ENCODE data around the gene GPANK1. TPM values are rescaled to one million over a fixed set of nuclear protein-coding genes. Genes with fewer than 3 reads are reported as not detected.
A peak's percentile ranks its signal among the peaks of the same experiment; 100 is the strongest.

The GPANK1 gene
- total and polyA plus RNA-seq, 2 of the 13 experiments (the other 11 are each of a cell fraction or from before 2014, with no cell fraction given): 15.4 to 22.8 TPM

- TF ChIP-seq ZNF574 (CRISPR knock-in tag; IDR thresholded peaks at IDR 0.05) (0 out of 2 replicates have a peak, but pooled peaks have one; percentile 12), PAXIP1 (CRISPR knock-in tag; conservative IDR thresholded peaks at IDR 0.05) (peak; percentile 16), ZFP36L2 (CRISPR knock-in tag; IDR thresholded peaks at IDR 0.05) (no peak), ZNF703 (CRISPR knock-in tag; IDR thresholded peaks at IDR 0.05; ENCODE audit: borderline replicate concordance) (0 out of 2 replicates have a peak, but pooled peaks have one; percentile 2), RBM22 (optimal IDR thresholded peaks at IDR 0.05; ENCODE audit: low read length) (no peak), ZNF605 (CRISPR knock-in tag; IDR thresholded peaks at IDR 0.05) (peak; percentile 58), ZNF749 (CRISPR knock-in tag; IDR thresholded peaks at IDR 0.05; ENCODE audit: borderline replicate concordance) (no peak), ZNF414 (CRISPR knock-in tag; IDR thresholded peaks at IDR 0.05) (no peak), ZNF276 (CRISPR knock-in tag; IDR thresholded peaks at IDR 0.05; ENCODE audit: low read depth) (0 out of 2 replicates have a peak, but pooled peaks have one; percentile 52), DNMT3B (CRISPR knock-in tag; conservative IDR thresholded peaks at IDR 0.05) (no peak; the same call in 1 of the 2 replicates), GATAD1 (CRISPR knock-in tag; IDR thresholded peaks at IDR 0.05) (no peak), ZNF256 (CRISPR knock-in tag; conservative IDR thresholded peaks at IDR 0.05) (no peak), ZBTB7B (CRISPR knock-in tag; IDR thresholded peaks at IDR 0.05) (peak; percentile 95), ZNF614 (CRISPR knock-in tag; IDR thresholded peaks at IDR 0.05; ENCODE audit: borderline replicate concordance) (no peak), KDM1A (CRISPR knock-in tag; IDR thresholded peaks at IDR 0.05) (no peak), PATZ1 (CRISPR knock-in tag; IDR thresholded peaks at IDR 0.05) (peak; percentile 56), NR2C2 (CRISPR knock-in tag; IDR thresholded peaks at IDR 0.05; ENCODE audit: borderline replicate concordance) (peak; percentile 76; the same call in 1 of the 2 replicates), ISL2 (CRISPR knock-in tag; IDR thresholded peaks at IDR 0.05) (no peak; the same call in 1 of the 2 replicates)
Observed at GRCh38 chr6:31652925-31653724, 11.7 kb downstream of the GPANK1 start (continued).

Measured in HepG2 (cell line).